Measurements from ENCODE around the gene MYO10.
"Not testable (repeated sequence)": the region's sequence is repeated elsewhere in the genome, so short reads cannot be mapped to it uniquely, and the experiment has no call there.

Gene MYO10

GRCh38 chr5:16754601-16755000, 181.5 kb downstream of the MYO10 start:
- no peak for DNase-seq (ENCODE audit: extremely low read depth in 1 of 2, low read depth in 1 of 2)

- DNase-seq (ENCODE audit: extremely low read depth in 1 of 2, low read depth in 1 of 2) = no peak
Measured at GRCh38 chr5:16754086-16754485, 182.0 kb downstream of the MYO10 start.

- no peak for DNase-seq (ENCODE audit: extremely low read depth in 1 of 2, low read depth in 1 of 2)
Measured at GRCh38 chr5:16750445-16750844, 185.6 kb downstream of the MYO10 start.

- no peak for DNase-seq (ENCODE audit: extremely low read depth in 1 of 2, low read depth in 1 of 2)
Measured at GRCh38 chr5:16749626-16750025, 186.5 kb downstream of the MYO10 start.

- DNase-seq (ENCODE audit: extremely low read depth in 1 of 2, low read depth in 1 of 2) = no peak
Measured at GRCh38 chr5:16744164-16744880, 191.8 kb downstream of the MYO10 start.

GRCh38 chr5:16742938-16743337, 193.2 kb downstream of the MYO10 start:
- DNase-seq (ENCODE audit: extremely low read depth in 1 of 2, low read depth in 1 of 2) = no peak

- no peak for DNase-seq (ENCODE audit: extremely low read depth in 1 of 2, low read depth in 1 of 2)
Measured at GRCh38 chr5:16740811-16741392, 195.2 kb downstream of the MYO10 start.

- no peak for DNase-seq (ENCODE audit: extremely low read depth in 1 of 2, low read depth in 1 of 2)
Measured at GRCh38 chr5:16740066-16740810, 195.8 kb downstream of the MYO10 start.

GRCh38 chr5:16738393-16738792, 197.7 kb downstream of the MYO10 start:
- not testable (repeated sequence) for DNase-seq (ENCODE audit: extremely low read depth in 1 of 2, low read depth in 1 of 2)

- no peak for DNase-seq (ENCODE audit: extremely low read depth in 1 of 2, low read depth in 1 of 2)
Measured at GRCh38 chr5:16737620-16738364, 198.3 kb downstream of the MYO10 start.

GRCh38 chr5:16737209-16737608, 198.9 kb downstream of the MYO10 start:
- no peak for DNase-seq (ENCODE audit: extremely low read depth in 1 of 2, low read depth in 1 of 2)

- no peak for DNase-seq (ENCODE audit: extremely low read depth in 1 of 2, low read depth in 1 of 2)
Measured at GRCh38 chr5:16736158-16736995, 199.7 kb downstream of the MYO10 start.

GRCh38 chr5:16735101-16736060, 200.7 kb downstream of the MYO10 start:
- no peak for DNase-seq (ENCODE audit: extremely low read depth in 1 of 2, low read depth in 1 of 2)

- no peak for DNase-seq (ENCODE audit: extremely low read depth in 1 of 2, low read depth in 1 of 2)
Measured at GRCh38 chr5:16733331-16734006, 202.6 kb downstream of the MYO10 start.

- DNase-seq (ENCODE audit: extremely low read depth in 1 of 2, low read depth in 1 of 2) = no peak
Measured at GRCh38 chr5:16732356-16732755, 203.7 kb downstream of the MYO10 start.

GRCh38 chr5:16727755-16728325, 208.2 kb downstream of the MYO10 start:
- DNase-seq (ENCODE audit: extremely low read depth in 1 of 2, low read depth in 1 of 2) = no peak

- DNase-seq (ENCODE audit: extremely low read depth in 1 of 2, low read depth in 1 of 2) = no peak
Measured at GRCh38 chr5:16726538-16726946, 209.5 kb downstream of the MYO10 start.

- DNase-seq (ENCODE audit: extremely low read depth in 1 of 2, low read depth in 1 of 2) = no peak
Measured at GRCh38 chr5:16725575-16725974, 210.5 kb downstream of the MYO10 start.

Data from activated CD8-positive, alpha-beta memory T cell treated with anti-CD3 and anti-CD28 coated beads for 1 hour (primary cell).